ENCODE data around the gene CHAC2.
"Not testable (repeated sequence)": the region's sequence is repeated elsewhere in the genome, so short reads cannot be mapped to it uniquely, and the experiment has no call there.

The CHAC2 gene

DNA sequence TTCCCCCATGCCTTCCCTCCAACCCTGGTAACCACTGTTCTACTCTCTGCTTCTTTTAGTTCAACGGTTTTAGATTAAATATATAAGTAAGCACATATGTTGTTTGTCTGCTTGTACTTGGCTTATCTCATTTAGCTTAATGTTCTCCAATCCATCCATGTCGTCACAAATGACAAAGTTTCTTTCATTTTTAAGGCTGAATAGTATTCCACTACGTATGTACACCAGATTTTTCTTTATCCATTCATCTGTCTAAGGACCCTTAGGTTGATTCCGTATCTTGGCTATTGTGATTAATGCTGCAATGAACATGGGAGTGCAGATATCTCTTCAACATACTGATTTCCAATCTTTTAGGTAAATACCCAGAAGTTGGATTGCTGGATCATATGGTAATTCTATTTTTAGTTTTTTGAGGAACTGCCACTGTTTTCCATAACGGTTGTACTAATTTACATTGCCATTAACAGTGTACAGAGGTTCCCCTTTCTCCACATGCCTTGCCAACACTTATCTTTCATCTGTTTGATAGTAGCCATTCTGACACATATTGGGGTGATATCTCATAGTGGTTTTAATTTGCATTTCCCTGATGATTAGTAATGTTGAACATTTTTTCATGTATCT is 11.0 kb downstream of the CHAC2 start:
- DNase-seq = no peak

DNA sequence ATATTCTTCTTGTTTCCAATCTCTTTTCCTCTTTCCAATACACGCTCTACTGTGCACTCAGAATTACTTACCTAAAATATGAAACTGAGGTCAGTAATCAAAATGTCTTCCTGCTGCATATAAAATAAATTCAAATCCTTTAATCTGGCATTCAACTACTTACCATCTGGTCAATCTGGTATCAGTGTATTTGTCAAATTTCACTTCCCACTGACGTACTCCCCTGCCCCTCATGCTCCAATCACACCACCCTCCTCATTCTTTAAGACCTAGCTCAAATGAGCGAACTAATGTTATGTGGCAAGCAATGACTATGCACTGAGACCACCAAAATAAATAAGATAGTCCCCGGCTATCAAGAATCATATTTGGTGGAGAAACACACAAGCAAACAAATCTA is 12.5 kb downstream of the CHAC2 start:
- no peak for DNase-seq

DNA sequence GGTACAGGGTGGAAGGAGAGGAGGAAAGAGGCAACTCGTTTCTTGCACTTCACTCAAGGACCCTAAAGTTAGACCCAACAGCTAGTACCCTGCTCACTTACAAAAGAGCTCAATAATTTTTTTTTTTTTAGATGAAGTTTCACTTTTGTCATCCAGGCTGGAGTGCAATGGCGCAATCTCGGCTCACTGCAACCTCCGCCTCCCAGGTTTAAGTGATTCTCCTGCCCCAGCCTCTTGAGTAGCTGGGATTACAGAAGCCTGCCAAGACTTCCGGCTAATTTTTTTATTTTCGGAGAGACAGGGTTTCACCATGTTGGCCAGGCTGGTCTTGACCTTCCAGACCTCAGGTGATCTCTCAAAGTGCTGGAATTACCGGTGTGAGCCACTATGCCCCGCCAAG is 15.1 kb downstream of the CHAC2 start:
- no peak for DNase-seq

DNA sequence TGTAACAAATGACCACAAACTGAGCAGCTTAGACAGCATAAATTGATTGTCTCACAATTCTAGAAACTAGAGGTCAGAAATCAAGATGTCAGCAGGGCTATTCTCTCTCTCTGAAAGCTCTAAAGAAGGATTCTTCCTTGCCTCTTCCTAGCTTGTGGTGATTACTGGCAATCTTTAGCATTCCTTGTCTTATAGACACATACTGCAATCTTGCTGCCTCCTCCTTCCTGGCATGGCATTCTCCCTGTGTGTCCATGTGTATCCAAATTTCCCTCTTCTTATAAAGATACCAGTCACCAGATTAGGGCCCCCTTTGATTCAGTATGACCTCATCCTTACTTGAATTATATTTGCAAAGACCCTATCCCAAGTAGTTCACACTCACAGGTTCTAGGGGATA is 16.8 kb downstream of the CHAC2 start:
- DNase-seq = no peak

- DNase-seq = no peak
Measured at GRCh38 chr2:53785366-53785765, 17.8 kb downstream of the CHAC2 start.

DNA sequence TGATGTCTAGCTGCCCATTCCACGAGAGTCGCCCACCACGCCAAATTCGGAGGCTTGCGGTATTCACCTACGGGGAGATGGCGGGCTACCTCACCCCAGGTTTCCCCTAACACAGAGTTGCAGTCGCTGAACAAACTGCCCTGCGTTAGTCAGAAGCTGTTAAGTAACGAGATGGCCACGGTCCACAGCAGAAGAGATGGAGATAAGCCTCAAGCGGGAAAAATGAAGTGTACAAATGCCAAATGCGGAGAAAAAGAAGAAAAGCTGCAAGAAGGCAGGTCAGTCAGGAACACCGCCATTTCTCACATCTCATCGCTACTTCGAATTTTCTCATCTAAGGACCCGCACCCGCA is 18.7 kb downstream of the CHAC2 start:
- DNase-seq = peak; percentile 20

DNA sequence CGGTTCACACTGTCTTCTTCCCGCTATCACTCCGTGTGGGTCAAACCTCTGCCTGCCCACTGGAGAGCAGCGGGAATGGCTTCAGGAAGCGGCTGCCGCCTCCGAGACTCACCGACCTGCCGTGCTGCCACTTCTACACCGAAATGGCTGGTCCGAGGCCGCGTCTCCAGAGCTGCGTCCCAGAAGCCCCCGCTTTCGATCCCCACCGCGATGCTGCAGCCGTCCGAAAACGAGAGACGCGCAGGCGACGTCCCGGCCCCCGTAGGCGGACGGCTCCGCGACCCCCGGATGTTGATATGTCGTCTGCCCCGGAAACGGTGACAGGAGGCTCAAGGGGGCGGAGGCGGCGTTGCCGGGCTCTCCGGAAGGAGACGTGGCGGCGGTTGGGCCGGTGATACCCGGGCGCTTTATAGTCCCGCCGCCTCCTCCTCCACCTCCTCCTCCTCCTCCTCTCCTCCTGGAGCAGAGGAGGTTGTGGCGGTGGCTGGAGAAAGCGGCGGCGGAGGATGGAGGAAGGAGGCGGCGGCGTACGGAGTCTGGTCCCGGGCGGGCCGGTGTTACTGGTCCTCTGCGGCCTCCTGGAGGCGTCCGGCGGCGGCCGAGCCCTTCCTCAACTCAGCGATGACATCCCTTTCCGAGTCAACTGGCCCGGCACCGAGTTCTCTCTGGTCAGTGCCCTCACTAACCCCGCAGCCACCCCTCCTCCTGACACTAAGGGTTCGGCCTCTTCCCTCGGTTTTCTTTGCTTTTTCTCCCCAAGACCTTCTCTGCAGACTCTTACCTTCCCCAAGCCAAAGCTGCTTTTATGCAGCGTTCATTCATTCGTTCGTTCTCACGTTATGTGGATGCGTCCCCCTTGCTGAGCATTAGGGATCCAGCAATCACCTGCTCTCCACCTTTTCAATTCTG is 19.4 kb downstream of the CHAC2 start, which contains the start of the genes ASB3 and ERLEC1:
Gene ASB3, minus strand, starts transcription at position 249 of the 909 bp plus-strand sequence. CDS start 21,381 bp downstream, outside the sequence.
Gene ERLEC1, plus strand, starts transcription at position 340 of the 909 bp plus-strand sequence. Its CDS starts 167 bp downstream, at position 507.
- DNase-seq = peak; percentile 89

GRCh38 chr2:53787614-53788289 is 20.1 kb downstream of the CHAC2 start:
- no peak for DNase-seq

DNA sequence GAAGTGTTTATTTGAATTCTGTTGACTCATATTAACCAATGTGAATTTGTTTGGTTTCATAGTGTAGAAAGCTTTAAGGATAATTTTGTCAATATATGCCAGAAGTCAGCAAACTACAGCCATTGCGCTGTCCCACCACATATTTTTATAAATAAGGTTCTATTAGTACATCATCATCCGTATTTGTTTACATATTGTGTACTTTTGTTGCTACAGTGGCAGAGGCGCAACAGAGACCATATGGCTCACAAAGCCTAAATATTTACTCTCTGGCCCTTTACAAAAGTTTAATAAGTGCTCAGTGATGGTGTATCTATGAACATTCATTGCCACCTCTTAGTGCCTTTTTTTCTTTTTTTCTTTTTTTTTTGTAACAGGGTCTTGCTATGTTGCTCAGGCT is 25.7 kb downstream of the CHAC2 start:
- no peak for DNase-seq

- no peak for DNase-seq
Measured at GRCh38 chr2:53793821-53794220, 26.2 kb downstream of the CHAC2 start.

- no peak for DNase-seq
Measured at GRCh38 chr2:53801547-53801946, 33.9 kb downstream of the CHAC2 start.

DNA sequence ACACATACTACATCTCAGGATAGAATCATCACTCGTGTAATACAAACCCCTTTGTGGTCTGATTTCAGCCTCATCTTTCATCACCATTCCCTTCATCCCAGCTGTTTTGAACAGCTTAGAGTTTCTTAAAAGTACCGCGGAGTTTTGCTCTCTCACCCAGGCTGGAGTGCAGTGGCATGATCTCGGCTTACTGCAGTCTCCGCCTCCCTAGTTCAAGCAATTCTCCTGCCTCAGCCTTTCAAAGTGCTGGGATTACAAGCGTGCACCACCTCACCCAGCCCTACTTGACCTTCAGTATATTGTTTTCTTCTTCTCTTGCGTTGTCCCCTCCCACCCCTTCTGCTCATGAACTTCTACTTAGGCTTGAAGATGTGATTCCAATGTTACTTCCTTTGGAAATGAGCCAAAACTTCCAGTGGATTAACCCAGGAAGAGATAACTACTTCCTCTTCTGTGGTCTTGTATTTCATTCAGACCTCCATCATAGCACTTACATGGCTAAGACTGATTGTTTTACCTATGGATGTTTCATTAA is 35.1 kb downstream of the CHAC2 start:
- no peak for DNase-seq

DNA sequence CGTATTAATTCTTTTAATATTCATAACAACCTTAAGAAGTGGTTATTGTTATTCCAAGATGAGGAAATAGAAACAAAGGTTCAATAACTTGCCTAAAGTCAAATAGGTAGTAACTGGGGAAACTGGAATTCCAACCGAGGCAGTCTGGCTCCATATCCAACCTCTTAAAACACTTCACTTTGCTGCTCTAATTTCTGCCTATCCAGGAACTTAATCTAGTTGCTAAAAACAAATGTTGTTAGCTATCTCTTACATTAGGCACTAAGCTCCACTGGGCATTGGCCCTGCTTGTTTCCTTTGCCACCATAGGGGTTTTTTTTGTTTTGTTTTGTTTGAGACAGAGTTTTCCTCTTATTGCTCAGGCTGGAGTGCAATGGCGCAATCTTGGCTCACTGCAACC is 44.0 kb downstream of the CHAC2 start:
- no peak for DNase-seq

DNA sequence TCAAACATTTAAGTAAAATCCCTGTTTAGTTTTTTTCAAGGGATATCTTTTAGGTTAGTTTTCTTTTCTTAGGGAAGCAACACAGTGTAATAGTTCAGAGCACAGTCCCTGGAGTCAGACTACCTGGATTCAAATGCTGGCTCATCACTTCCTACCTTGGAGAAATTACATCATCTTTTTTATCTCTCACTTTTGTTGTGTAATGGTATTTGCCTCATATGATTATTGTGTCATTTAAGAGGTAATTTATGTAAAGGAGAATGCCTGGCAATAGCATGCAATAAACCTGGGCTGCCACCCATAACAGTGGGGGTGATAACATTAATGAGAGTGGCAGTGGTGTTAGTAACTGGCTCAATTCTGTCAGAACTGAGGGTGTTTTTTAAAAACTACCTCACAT is 45.5 kb downstream of the CHAC2 start:
- DNase-seq = no peak

- no peak for DNase-seq
Measured at GRCh38 chr2:53818854-53819435, 51.3 kb downstream of the CHAC2 start.

- DNase-seq = no peak
Measured at GRCh38 chr2:53819634-53820033, 52.0 kb downstream of the CHAC2 start.

DNA sequence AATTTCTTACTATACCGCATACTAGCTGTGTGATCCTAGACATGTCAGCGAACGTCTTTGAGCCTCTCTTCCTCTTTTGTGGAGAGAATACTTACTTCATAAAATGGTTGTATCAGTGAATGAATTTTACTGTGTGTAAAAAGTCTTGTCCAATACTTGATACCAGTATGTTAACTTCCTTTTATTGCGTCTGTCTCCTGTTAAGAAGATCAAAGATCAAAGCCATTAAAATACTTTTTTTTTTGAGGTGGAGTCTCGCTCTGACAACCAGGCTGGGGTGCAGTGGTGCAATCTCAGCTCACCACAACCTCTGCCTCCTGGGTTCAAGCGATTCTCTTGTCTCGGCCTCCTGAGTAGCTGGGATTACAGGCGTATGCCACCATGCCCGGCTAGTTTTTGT is 52.4 kb downstream of the CHAC2 start:
- no peak for DNase-seq

- no peak for DNase-seq
Measured at GRCh38 chr2:53820711-53821110, 53.1 kb downstream of the CHAC2 start.

DNA sequence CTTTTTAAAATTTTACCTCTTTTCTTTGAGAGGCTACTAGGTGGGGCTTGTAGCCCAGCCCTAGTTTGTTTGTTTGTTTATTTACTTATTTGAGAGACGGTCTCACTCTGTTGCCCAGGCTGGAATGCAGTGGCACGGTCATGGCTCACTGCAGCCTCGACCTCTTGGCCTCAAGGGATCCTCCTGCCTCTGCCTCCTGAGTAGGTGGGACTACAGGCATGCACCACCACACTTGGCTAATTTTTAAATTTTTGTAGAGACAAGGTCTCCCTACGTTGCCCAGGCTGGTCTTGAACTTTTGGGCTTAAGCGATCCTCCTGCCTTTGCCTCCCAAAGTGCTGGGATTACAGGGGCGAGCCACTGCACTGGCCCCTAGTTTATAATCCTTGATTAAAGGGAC is 54.2 kb downstream of the CHAC2 start:
- no peak for DNase-seq

GRCh38 chr2:53823639-53824038 is 56.0 kb downstream of the CHAC2 start:
- not testable (repeated sequence) for DNase-seq

All from CD4-positive, alpha-beta T cell treated with Interleukin-15 for 1 hour (primary cell).